Measurements from ENCODE around the gene IMMP2L.

Gene IMMP2L

GRCh38 chr7:111162692-111163091, 399.6 kb downstream of the IMMP2L start:
- no peak for DNase-seq (ENCODE audit: low read depth in 2 of 2)

GRCh38 chr7:111160297-111160696, 402.0 kb downstream of the IMMP2L start:
- no peak for DNase-seq (ENCODE audit: low read depth in 2 of 2)

GRCh38 chr7:111159426-111159825, 402.9 kb downstream of the IMMP2L start:
- no peak for DNase-seq (ENCODE audit: low read depth in 2 of 2)

GRCh38 chr7:111150709-111151108, 411.6 kb downstream of the IMMP2L start:
- DNase-seq (ENCODE audit: low read depth in 2 of 2): no peak

GRCh38 chr7:111147708-111148533, 414.4 kb downstream of the IMMP2L start:
- DNase-seq (ENCODE audit: low read depth in 2 of 2): no peak

GRCh38 chr7:111146136-111146535, 416.2 kb downstream of the IMMP2L start:
- no peak for DNase-seq (ENCODE audit: low read depth in 2 of 2)

GRCh38 chr7:111145472-111145871, 416.8 kb downstream of the IMMP2L start:
- no peak for DNase-seq (ENCODE audit: low read depth in 2 of 2)

GRCh38 chr7:111140091-111140865, 422.0 kb downstream of the IMMP2L start:
- DNase-seq (ENCODE audit: low read depth in 2 of 2): no peak

- no peak for DNase-seq (ENCODE audit: low read depth in 2 of 2)
These were observed 423.7 kb downstream of the IMMP2L start for GRCh38 chr7:111138586-111138985.

GRCh38 chr7:111138193-111138569, 424.1 kb downstream of the IMMP2L start:
- DNase-seq (ENCODE audit: low read depth in 2 of 2): peak; percentile 27 to 50

- peak in 1 of 2 donors; percentile 22 for DNase-seq (ENCODE audit: low read depth in 2 of 2)
These were observed 424.7 kb downstream of the IMMP2L start for GRCh38 chr7:111137296-111138192.

GRCh38 chr7:111132833-111133232, 429.5 kb downstream of the IMMP2L start:
- DNase-seq (ENCODE audit: low read depth in 2 of 2): no peak

GRCh38 chr7:111129435-111129834, 432.9 kb downstream of the IMMP2L start:
- DNase-seq (ENCODE audit: low read depth in 2 of 2): no peak

GRCh38 chr7:111126987-111127386, 435.3 kb downstream of the IMMP2L start:
- DNase-seq (ENCODE audit: low read depth in 2 of 2): no peak

GRCh38 chr7:111115966-111116365, 446.3 kb downstream of the IMMP2L start:
- DNase-seq (ENCODE audit: low read depth in 2 of 2): no peak

- no peak for DNase-seq (ENCODE audit: low read depth in 2 of 2)
These were observed 448.9 kb downstream of the IMMP2L start for GRCh38 chr7:111113263-111114017.

GRCh38 chr7:111112439-111112838, 449.9 kb downstream of the IMMP2L start:
- no peak for DNase-seq (ENCODE audit: low read depth in 2 of 2)

- DNase-seq (ENCODE audit: low read depth in 2 of 2): no peak
These were observed 453.8 kb downstream of the IMMP2L start for GRCh38 chr7:111108496-111108895.

- no peak for DNase-seq (ENCODE audit: low read depth in 2 of 2)
These were observed 454.3 kb downstream of the IMMP2L start for GRCh38 chr7:111108000-111108399.

- no peak for DNase-seq (ENCODE audit: low read depth in 2 of 2)
These were observed 454.7 kb downstream of the IMMP2L start for GRCh38 chr7:111107579-111107978.

GRCh38 chr7:111105269-111105668, 457.0 kb downstream of the IMMP2L start:
- DNase-seq (ENCODE audit: low read depth in 2 of 2): no peak

All from activated CD4-positive, alpha-beta T cell treated with anti-CD3 and anti-CD28 coated beads for 24 hours (primary cell).